GM18502 (cell line): Measurements from ENCODE around the gene METTL21C.

Experiments used
- ATAC-seq: cut with Tn5 transposase; IDR thresholded peaks from one replicate; pipeline ENCODE4 v1.9.1; 2021; ENCODE audit warnings: mild to moderate bottlenecking; ENCODE audit not compliant: unreplicated experiment, poor library complexity

The METTL21C gene

GRCh38 chr13:102694937-102695336 lies at the start of gene METTL21C:
Gene METTL21C, minus strand, starts transcription at chr13:102695044. Its CDS starts 546 bp downstream, at chr13:102694498.
- ATAC-seq: no peak

- no peak for ATAC-seq
Measured at GRCh38 chr13:102742506-102742905, 47.7 kb upstream of the METTL21C start.

- ATAC-seq: no peak
Measured at GRCh38 chr13:102742101-102742500, 47.3 kb upstream of the METTL21C start.

- no peak for ATAC-seq
Measured at GRCh38 chr13:102729560-102730270, 34.9 kb upstream of the METTL21C start.

GRCh38 chr13:102726430-102726829 lies 31.6 kb upstream of the METTL21C start:
- ATAC-seq: no peak

- ATAC-seq: peak; percentile 61
Measured at GRCh38 chr13:102724923-102725322, 30.1 kb upstream of the METTL21C start.

- no peak for ATAC-seq
Measured at GRCh38 chr13:102721800-102722231, 27.0 kb upstream of the METTL21C start.

GRCh38 chr13:102718746-102719145 lies 23.9 kb upstream of the METTL21C start:
- no peak for ATAC-seq

- no peak for ATAC-seq
Measured at GRCh38 chr13:102715447-102715846, 20.6 kb upstream of the METTL21C start.

- no peak for ATAC-seq
Measured at GRCh38 chr13:102710261-102710679, 15.4 kb upstream of the METTL21C start.

- ATAC-seq: no peak
Measured at GRCh38 chr13:102709536-102709935, 14.7 kb upstream of the METTL21C start.

GRCh38 chr13:102708991-102709390 lies 14.1 kb upstream of the METTL21C start:
- ATAC-seq: no peak

- ATAC-seq: no peak
Measured at GRCh38 chr13:102708211-102708610, 13.4 kb upstream of the METTL21C start.

GRCh38 chr13:102707467-102707866 lies 12.6 kb upstream of the METTL21C start:
- no peak for ATAC-seq

GRCh38 chr13:102704238-102705058 lies 9.6 kb upstream of the METTL21C start:
- no peak for ATAC-seq

- no peak for ATAC-seq
Measured at GRCh38 chr13:102703726-102704035, 8.8 kb upstream of the METTL21C start.

GRCh38 chr13:102702965-102703725 lies 8.3 kb upstream of the METTL21C start:
- no peak for ATAC-seq

- no peak for ATAC-seq
Measured at GRCh38 chr13:102701331-102701730, 6.5 kb upstream of the METTL21C start.

- no peak for ATAC-seq
Measured at GRCh38 chr13:102700088-102701031, 5.5 kb upstream of the METTL21C start.

- no peak for ATAC-seq
Measured at GRCh38 chr13:102699504-102699903, 4.7 kb upstream of the METTL21C start.
